ENCODE results near the gene MN1. TPM values are rescaled to one million over a fixed set of nuclear protein-coding genes. Genes with fewer than 3 reads are reported as not detected.

The MN1 gene
- total RNA-seq, 1 donor from 2014 or later: 10.2 TPM

DNA sequence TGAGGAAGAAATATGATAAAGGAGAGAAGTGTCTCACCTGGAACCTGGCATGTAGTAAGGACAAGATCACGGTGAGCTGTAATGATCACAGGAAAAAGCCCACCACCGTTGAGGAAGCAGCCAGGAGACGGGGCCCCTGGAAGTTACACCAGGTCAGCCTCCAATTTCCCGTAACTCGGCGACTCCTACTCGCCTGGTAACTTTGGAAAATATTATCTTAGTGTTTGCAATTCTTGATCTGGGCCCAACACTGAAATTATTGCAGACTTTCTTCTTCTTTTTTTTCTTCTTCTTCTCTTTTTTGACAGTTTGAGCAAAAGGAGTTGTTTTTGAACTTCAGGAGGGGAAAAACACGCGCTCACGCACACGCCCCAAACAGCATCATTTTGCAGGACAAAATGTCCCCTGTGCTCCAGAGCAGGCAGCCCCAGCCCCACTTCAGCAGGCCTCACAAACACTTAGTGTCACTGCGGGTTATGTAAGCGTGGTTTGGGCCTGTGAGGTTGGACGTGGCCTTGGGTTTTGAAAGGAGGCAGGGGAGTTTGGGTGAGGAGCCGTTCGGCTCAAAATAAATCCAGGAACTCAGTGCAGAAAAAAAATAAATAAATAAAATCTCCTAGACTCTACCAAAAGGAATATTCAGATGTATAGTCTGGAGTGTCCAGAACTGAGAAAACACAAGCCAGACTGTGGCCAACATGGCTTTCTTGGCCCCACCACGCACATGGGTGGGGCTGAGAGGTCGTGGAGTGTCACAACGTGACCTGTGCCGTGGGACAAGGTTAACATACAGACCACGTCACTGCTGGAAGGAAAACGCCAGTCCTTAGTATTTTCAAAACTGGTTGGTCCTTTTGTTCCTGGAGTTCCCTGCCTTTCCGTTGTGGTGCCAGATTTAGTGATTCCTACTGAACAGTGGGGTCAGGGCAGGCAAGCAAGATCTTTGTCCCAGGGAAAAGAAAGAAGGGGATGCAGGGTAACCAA, 26.3 kb upstream of the MN1 start:
- DNase-seq (ENCODE audit: low spot score): no peak

DNA sequence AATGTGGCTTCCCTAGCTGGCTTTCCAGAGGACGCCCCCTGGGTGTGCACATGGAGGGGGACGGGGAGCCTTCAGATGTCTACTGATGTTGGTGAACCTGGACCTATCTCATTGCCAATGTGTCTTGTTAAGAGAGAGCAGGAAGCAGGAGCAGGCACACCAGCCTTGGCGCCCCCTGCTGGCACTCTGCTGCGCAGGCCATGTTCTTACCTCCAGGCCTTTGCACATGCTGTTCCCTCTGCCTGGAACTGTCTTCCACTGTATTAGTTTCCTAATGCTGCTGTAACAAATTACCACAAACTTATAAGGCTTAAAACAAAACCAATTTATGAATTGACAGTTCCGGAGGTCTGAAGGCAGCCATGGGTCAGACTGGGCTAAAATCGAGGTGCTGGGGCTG, 23.6 kb upstream of the MN1 start:
- DNase-seq (ENCODE audit: low spot score): no peak

DNA sequence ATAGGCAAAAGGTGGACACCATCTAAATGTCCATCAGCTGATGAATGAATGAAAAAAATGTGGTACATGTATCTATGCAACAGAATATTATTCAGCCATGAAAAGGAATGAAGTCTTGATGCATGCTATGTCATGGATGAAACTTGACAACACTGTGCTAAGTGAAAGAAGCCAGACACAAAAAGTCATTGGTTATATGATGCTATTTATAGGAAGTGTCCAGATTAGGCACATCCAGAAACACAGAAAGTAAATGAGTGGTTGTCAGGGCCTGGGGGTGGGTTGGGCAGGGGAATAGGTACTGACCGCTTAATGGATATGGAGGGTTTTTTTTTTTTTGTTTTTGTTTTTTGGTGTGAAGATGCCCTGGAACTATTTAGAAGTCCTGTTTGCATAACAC, 21.7 kb upstream of the MN1 start:
- DNase-seq (ENCODE audit: low spot score): no peak

DNA sequence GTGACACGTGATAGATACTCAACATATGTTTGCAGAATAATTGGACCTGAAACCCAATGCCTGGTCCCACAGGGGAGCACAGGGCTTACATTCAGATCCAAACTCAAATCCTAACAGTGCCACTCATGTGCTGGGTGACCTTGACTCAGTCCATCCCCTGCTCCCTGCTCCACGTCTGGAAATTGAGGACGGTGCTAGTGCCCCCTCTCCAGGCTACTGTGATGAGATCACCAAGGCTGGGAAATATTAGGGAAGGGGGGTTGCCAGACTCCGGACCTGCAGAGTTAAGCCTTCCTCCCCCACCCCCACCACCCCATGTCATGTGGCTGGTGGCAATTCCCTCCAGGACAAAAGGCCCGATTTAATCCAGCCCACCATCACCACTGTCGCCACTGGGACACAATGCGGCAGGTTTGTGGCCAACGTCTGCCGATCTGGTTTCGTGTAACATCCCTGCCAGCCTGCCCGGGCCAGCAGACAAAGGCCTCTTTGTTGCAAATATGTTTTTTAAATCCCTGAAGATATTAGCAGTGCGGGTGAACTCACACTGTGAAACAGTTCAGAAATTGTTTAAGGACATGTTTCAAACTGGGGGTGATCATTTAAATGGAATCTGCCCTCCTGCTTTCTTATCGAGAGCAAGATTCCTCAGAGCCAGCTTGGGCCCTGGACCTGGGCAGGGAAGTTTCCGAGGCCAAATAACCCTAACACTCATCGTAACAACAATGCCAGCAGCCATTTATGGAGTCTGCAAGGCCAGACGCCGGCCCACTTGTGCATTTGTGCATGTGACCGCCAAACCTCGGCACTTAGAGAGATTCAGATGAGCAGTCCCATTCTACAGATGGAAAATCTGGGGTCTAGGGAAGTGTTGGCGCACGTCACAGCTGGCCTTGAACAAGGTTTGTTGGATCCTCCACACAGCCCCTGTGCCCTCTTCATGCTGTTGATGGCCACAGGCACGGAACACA, 19.6 kb upstream of the MN1 start:
- no peak for DNase-seq (ENCODE audit: low spot score)

DNA sequence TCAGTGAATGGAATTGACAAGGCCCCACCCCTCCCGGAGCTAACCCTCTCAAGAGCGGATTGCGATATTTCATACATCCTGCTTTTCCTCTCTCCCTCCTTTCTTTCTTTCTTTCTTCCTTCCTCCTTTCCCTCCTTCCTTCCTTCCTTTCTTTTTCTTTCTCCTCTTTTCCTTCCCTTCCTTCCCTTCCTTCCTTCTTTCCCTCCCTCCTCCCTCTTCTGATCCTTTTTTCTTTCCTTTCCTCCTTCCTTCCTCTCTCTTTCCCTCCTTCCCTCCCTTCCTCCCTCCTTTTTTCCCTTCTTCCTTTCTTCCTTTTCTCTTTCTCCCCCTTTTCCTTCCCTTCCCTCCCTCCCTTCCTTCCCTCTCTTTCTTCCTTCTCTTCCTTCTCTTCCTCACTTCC, 15.0 kb upstream of the MN1 start:
- DNase-seq (ENCODE audit: low spot score): no peak

DNA sequence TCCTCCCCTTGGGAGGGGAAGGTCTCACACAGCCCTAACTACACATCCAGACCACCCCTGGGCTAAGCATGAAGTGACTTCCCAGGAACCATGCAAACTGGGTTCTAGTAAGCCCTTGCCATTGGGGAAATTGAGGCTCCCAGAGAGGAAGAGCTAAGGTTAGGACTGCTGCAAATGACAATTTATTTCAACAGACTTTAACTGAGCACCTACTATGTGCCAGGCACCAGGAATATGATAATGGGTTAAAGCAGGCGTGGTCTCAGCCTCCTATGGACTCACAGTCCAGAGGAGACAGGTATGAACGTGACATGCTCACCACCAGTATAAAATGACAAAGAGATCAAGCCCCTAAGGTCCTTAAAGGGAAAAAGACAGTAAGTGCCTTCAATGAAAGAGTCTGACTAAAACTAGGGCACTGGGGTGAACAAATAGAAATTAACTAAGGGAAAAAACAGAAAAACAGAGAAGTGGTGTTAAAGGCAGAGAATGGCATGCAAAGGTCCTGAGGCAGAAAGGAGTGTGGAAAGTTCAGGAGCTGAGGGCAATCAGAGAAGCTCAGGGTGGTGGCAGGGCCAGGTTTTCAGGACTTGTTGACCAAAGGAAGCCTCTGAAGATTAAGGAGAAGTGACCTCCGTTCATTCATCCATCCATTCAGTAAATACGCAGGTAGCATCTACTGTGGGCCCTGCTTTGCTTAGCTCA, 14.4 kb upstream of the MN1 start:
- no peak for DNase-seq (ENCODE audit: low spot score)

DNA sequence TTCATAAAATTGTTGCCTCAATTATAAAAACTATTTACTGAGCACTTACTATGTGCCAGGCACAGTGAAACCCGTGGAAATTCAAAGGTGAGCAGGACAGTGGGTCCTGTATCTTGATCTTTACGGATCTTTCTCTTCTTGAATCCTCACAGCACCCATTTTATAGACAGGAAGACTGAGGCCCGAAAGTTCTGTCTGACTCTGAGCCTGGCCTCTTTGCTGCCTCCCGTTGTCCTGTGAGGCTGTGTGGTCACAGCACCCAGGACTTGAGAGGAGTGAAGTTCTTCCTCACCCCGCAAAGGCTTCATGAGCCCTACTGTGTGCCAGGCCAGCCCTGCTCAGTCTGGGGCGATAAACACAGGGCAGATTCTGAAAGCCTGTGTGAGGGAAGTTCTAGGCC, 13.4 kb upstream of the MN1 start:
- no peak for DNase-seq (ENCODE audit: low spot score)

DNA sequence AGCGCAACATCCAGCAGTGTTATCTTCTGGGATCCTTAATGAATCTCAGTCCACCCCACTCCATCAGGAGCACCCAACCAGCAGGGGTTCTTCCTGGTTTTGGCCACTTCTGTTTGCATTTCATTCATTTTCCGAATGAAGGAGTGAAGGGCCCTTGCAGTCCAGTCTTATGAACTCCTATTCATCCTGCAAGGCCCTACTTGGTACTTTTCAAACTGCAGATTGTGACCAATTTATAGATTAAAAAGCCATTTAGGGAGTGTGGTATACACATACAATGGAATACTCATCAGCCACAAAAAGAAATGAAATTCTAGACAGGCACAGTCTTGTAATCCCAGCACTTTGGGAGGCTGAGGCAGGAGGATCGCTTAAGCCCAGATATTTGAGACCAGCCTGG, 10.2 kb upstream of the MN1 start:
- no peak for DNase-seq (ENCODE audit: low spot score)

DNA sequence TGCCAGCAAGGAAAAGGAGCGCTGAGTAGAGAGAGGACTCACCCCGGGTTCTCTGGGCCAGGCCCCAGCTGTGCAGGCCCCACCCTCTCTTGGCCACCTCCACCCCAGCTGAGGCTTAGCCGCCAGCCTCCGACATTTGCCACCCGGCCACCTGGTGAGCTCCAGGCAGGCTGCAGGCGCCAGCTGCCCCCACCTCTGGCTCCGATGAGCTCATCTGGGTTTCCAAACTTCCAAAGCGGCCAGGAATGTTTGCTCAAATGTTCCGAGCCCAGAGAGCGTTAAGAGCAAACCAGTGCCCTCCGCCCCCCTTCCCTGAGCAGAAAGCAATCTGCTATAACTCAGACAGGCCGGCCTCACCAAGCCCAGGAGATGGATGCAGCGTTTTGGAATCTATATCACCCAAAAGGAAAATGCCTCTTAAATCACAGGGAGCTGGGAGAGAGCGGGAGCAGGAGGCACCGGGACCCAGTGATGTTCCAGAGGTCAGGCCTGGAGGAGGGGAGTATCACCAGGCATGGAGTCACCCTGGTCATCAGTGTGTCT, 9.1 kb upstream of the MN1 start:
- no peak for DNase-seq (ENCODE audit: low spot score)

DNA sequence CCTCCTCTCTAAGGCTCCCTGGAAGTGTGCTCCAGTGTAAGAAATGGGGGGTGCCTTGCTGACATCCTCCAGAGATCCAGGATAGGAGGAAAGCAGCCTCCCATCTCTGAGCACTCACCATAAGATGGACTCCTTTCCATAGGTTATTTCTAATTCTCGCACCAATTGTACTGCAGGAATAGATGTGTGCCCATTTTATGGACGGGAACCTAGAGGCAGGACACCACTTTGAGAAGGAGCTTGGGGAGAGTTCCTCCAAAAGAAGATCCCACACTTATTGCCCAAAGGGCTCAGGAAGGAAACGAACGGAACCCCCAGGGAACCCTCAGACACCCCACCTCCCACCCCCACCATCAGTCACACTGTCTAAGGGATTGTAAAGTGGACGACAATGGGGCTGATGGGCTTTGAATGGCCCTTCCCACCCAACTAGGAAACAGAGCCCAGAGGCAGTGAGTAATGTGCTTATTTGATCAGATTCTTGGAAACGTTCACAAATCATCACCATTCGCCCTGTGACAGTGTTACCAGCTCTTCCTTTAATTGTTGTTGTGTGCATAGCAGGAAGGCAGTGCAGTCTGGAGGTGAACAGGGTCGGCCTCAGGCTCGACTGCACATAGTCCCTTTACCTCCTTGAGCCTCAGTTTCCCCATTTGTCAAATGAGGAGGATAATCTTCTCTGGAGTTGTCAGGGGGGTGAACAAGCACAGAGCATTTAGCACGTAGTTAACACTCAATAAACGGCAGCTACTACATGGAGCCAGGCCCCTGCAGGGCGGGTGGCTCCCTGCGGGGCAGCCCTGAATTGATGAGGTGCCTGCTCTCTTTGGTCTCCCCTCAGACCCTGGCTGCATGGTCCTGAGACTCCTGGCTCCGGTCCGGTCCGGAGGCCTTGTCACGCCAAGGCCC, 8.4 kb upstream of the MN1 start:
- DNase-seq (ENCODE audit: low spot score): no peak

DNA sequence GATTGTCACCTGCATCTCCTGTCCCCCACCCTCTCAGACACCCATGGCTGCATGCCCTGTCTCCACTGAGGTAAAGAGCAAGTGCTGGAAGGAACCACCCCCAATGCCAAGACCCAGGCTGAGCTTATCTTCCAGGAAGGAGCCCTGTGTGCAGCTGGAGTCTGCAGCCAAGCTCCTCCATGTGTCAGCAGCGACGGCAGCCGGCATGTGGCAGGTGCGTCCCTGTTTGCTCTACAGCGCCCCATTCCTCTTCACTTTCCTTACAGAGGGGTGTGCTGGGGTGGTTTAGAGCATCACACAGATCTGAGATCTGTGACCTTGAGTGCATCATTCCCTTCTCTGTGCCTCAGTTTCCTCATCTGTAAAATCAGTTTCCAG, 7.7 kb upstream of the MN1 start:
- no peak for DNase-seq (ENCODE audit: low spot score)

DNA sequence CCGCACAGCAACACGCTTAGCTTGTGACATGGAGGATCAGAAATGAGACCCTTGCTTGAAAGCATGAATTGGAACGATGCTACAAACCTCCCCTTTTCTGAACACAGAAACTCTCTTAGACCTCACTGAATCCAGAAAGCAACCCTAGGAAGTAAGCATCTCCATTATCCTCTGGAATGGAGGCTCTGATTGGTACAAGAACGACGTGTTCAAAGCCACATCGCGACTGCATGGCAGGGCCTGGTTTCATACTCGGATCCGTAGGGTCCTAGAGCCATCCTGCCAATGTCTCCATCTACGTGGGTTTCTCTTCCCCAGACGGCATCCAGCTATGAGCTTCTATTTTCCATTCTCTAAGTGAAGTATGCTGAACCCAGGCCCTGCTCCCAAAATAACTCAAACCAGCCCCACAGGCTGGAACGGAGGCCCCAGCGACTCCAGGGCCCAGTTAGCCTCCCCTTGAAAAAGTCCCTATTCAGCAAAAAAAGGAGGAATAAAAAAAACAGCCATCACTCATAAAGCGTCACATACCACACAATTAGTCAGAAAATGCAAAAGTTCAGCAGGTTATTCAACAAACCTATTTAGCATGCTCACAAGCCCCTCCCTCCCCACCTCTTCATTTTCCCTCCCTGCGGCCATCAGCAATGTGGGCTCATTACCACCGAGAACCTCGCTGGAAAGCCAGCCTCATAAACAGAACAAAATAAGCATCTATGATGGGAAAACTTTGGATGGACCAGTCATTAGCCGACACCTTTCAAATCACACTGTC, 7.1 kb upstream of the MN1 start:
- DNase-seq (ENCODE audit: low spot score): no peak

DNA sequence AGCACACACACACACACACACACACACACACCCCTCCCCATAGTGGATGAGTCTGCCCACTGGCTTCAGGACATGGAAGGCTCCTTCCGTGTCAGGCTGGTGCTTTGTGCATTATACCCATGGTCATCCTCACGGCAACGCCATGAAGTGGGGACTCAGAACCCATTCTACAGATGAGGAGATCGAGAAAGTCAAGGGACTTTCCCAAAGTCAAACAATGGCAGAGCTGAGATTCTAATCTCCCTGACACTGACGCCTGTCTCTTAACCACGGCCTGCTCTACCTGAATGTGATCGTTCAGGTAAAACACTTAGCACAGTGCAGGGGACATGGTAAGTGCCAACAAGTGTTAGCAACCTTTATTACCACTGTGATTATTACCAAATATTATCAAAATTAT, 4.3 kb upstream of the MN1 start:
- no peak for DNase-seq (ENCODE audit: low spot score)

DNA sequence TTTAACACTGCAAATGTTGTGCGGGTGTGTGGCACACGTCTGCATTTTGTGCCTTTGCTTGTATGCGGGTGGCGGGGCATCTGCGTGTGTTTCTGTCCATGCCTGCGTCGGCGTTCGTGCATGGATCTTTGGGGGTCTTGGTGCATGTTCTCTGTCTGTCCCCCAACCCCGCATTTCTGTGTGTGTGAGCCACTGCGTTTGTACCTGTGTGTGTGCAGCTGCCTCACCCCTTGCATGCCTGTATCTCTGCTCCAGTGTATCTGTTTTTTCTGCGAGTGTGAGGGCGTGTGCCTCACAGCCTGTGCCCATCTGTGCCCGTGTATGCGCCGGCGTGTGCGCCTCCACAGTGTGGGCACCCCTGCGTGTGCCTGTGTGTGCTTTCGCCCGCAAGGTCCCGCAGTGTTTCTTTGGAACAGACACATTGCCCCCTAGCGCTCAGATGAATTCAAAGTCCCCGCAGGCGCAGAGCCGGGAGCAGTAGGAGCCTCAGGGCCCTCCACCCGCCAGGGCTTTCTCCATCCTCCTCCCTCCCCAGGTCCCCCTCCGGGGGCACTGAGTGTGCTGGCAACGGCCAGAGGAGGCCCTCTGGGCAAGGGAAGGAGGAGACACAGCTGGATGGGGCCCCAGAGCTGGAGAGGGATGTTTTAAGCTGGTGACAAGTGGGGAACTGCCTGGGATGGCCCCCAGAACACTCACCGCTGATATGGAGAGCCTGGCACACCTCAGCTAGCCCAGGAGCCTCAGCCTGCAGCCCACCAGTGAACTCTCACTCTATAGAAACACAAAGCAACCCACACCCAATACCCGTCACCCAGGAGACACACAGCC, 3.1 kb upstream of the MN1 start:
- no peak for DNase-seq (ENCODE audit: low spot score)

DNA sequence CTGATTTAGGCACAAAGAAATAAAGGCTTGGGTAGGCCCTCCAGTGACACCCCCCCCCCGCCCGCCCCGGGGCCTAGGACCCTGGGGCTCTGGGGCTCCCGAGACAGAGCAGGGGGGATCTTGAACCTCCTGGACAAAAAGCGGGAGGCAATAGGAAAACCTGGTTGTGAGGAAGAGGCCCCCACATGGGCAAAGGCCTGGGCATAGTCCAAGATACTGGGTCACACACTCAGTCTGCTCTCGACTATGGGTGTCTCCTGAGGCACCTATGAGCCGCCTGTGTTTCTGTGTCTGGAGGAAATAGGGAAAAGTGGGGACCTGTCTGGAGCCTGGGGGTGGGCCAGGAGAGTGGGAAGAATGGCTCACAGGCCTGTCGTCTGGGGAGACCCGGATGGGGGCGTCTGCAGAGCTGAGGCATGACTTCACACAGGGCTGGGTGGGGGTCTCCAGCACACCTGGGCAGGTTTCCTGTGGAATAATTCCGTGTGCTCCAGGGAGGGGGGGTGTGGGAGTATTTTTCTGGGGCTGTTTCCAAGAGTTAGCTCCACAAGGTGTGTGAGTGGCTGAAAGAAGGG, 2.4 kb upstream of the MN1 start:
- no peak for DNase-seq (ENCODE audit: low spot score)

DNA sequence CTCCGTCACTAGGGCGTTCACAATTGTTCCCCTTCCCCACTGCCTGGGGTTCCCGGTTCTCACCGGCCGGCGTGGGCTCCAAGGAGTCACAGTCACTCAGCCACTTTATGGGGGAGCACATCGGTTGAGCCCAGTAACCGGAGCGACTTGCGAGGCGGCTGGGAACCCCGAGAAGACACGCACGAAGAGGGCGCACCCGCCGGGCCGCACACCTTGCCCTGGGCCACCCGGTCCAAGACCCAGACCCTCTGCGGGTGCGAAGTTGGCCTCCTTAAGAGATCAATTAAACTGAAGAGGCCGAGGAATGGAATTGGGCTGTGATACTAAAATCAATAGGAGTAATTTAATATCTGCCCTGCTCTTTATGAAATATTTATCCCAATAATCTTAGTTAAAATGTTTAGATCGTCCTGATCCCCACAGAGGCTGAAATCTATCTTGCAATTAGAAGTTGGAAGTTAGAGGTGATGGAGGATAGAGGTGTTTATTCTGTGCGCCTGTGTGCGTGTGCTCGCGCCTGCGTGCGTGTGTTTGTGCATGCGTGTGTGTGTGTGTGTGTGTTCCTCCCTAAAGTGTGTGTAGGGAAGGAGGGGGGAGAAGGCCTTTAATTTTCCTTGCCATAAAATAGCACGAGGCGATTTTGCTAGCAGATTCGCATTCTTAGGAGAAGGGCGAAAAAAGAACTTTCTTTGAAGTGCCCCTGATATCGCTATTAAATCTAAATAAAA, 954 bp upstream of the MN1 start:
- no peak for DNase-seq (ENCODE audit: low spot score)

DNA sequence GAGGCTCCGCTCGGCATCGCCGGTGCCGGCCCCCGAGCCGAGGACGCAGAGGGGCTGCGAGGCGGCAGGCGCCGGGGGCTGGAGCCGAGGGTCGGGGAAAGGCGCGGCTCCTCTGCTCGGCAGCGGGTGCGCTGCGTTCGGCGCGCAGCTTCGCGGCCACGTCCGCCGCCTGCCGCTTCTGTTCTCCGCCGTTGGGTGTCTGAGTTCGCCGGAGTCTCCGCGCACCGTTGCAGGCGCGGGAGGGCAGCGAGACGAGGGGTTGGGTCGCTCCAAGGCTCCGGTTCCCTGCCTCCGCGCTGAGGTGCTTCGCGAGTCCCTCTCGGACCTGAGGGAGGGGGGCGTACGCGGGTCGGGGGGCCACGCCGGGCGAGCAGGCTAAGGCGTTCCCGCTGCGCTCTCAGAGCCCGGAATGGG, 347 bp downstream of the MN1 start:
- no peak for DNase-seq (ENCODE audit: low spot score)
